GM18519 (cell line): ENCODE results near the gene ITSN1.

Experiments
- ATAC-seq: cut with Tn5 transposase; IDR thresholded peaks from one replicate; pipeline ENCODE4 v1.9.1; 2021; ENCODE audit warnings: mild to moderate bottlenecking, moderate library complexity; ENCODE audit not compliant: unreplicated experiment, low FRiP score

ITSN1 gene

DNA sequence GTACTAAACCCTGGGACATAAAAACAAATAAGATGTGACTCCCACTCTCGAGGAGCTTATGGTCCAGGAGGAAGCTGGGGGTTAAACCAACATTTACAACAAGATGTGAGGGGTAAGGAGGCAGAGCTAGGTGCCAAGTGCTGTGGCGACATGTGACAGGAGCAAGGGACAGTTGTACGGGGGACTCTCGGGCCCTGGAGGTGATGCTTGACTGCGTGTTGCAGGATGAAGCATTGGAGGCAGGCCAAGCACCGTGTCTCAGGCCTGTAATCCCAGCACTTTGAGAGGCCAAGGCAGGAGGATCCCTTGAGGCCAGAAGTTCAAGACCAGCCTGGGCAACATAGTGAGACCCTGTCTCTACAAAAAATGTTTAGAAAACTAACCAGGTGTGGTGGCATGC lies 236.5 kb downstream of the ITSN1 start:
- ATAC-seq: no peak

GRCh38 chr21:33880626-33881025 lies 238.3 kb downstream of the ITSN1 start:
- no peak for ATAC-seq

DNA sequence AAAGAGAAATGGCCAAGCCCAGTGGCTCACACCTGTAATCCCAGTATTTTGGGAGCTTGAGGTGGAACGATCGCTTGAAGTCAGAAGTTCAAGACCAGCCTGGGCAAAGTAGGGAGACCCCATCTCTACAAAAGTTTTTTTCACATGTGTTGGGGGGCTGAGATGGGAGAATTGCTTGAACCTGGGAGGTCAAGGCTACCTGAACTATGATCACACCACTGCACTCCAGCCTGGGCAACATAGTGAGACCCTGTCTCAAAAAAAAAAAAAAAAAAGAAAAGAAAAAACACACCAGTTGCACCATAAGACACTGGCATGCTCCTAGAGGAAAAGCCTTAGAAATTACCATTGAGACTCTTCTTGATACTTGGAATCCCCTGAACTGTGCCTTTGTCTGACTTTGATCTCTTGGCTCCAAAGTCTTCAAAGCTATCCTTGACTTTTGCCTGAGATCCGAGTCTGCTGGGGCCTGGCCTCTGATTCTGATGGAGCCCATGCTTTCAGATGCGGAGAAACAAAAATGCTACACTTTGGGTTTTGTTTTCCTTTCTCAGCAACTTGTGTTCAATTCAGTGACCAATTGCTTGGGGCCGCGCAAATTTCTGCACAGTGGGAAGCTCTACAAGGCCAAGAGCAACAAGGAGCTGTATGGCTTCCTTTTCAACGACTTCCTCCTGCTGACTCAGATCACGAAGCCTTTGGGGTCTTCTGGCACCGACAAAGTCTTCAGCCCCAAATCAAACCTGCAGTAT lies 239.6 kb downstream of the ITSN1 start:
- ATAC-seq: no peak

DNA sequence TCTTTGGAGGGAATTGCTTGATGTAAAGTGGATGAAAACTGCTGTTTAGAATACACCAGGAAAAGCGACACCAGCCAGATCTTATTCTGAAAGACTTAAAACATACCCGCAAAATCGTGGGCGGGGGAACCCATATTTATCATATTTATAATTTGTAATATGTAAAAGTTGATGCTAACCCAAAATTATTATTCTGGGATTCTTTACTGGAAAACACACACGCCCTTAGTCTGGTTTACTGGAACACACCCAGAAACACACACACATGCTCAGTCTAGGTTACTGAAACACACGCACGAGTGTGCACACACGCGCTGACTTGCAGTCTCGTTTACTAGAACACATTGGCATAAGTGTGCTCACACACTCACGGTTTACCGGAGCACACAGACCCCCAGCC lies 240.8 kb downstream of the ITSN1 start:
- ATAC-seq: no peak

GRCh38 chr21:33884376-33885171 lies 242.3 kb downstream of the ITSN1 start:
- no peak for ATAC-seq

- ATAC-seq: no peak
Observed at GRCh38 chr21:33885172-33885514, 242.8 kb downstream of the ITSN1 start.

DNA sequence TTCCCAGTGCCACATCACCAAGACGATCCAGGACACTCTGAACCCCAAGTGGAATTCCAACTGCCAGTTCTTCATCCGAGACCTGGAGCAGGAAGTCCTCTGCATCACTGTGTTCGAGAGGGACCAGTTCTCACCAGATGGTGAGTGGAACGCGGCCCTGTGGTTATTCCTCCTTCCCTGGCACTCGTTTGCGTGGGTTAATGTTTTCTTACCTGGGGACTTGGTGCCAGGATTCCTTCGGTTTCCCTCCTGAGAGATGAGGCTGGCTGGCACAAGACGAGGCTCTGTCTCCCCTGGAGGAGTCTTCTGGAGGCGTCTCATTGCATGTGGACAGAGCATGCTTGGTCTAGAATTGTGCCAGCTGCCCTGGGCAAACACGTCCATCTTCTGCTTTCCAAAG lies 244.0 kb downstream of the ITSN1 start:
- no peak for ATAC-seq

- no peak for ATAC-seq
Observed at GRCh38 chr21:33890187-33890586, 247.9 kb downstream of the ITSN1 start.

GRCh38 chr21:33892853-33893252 lies 250.6 kb downstream of the ITSN1 start:
- no peak for ATAC-seq

DNA sequence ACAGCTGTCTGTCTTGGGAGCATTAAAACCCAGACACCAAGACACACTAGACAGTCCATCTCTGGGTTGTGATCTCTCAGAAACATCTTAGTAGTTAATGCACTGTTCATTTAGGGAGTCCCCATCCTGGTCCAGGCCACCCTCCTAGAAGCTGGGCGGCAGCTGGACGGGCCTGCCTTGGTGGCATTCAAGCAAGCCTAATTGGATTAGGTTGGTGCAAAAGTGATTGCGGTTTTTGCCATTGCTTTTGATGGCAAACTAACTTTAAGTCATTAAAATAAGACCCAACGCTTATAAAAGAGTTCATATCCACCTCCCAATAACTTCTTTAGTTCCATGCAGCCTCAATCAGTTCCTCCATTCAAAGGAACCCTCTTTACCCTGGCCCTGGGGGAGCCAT lies 251.6 kb downstream of the ITSN1 start:
- ATAC-seq: no peak

DNA sequence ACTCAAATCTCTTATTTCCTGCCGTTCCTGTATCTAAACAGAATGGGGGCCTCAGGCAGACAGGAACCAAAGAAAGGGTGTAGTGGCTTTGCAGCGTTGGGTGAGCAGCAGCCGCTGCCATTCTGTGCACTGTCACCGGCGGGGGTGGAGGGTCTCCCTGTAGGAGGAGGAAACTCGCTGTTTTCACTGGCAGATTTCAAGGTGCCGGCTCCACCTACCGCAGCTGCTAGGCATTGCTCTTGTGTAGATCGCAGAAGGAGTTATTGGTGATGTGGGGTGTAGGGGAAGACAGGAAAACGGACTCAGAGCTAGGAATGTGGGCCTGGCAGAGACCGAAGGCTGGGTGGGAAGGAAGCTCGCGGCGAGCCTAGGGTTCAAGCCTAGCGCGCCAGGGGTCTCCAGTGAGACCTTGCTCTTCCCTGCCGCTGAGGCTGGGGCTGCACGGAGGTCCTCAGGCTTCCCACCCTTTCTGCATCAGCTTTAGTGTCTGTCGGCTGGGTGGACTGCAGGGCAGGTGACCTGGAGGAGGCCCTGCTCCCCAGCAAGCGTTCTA lies 252.5 kb downstream of the ITSN1 start:
- no peak for ATAC-seq

- ATAC-seq: no peak
Observed at GRCh38 chr21:33895356-33895755, 253.1 kb downstream of the ITSN1 start.

- ATAC-seq: no peak
Observed at GRCh38 chr21:33896691-33897090, 254.4 kb downstream of the ITSN1 start.

GRCh38 chr21:33897098-33897497 lies 254.8 kb downstream of the ITSN1 start:
- ATAC-seq: no peak

DNA sequence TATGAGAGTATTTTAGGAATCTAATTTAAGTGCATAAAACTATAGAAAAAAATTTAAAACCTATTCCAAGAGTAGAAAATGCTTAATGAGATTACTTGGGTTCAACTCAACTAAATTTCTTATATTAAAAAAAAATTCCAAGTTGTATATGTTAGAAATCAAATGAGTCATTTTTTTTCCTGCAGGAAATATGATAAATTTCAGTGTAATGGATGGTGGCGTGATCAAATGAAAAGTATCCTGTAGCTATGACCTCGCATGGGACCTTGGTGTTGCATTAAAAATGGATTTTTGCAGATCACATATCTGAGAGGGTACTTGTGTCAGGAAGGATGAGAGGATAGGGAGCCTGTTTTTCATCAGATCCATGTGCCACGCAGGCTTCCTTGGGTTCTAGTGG lies 255.4 kb downstream of the ITSN1 start:
- ATAC-seq: no peak

DNA sequence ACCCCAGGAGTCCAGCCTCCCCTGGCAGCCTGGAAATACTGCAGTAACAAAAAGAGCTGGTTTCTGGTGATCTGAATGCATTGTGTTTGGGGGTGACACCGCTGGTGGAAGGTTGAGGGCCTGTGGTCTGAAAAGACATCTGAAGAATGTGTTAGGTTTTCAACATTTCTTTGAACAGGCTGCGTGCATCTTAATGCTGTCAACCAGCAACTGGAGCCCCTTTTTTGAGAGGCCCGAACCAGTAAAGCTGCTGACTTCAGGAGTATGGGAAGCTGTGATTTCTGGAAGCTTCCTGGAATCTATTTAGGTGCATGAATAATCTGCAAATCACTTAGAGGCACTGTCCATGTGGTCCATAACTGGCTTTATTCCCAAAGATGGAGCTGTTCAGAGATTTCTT lies 256.3 kb downstream of the ITSN1 start:
- no peak for ATAC-seq

GRCh38 chr21:33899199-33899598 lies 256.9 kb downstream of the ITSN1 start:
- no peak for ATAC-seq

DNA sequence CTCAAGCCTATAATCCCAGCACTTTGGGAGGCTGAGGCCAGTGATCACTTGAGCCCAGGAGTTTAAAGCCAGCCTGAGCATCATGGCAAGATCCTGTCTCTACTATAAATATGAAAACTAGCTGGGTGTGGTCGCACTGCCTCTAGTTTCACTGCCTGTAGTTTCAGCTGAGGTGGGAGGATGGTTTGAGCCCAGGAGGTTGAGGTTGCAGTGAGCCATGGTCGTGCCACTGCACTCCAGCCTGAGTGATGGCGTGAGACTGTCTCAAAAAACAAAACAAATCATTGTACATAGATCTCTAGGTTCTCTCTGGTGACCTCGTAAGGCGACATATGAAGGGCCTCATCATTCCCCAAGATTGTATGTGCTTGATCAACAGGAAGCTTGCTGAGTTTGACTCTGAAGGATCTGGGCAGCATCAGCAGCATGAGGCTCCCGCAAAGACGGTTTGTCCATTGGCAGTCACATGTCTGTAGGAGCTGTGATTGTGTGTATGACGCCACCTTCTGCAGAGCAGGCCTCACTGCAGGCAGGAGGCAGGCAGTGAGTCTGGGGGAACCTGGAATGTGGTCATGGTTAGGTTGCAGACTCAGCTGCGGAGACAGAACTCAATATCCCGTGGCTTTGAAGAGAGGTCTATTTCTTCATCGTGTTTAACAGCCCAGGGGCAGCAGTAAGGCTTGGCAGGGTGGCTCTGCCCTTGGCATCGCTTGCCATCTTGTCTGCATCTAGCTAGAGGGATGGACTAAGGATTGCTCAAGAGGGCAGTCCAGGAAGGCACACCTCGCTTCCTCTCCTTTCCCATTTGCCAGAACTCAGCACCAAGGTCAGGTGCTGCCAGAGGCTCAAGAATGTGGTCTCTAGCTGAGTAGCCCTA lies 259.3 kb downstream of the ITSN1 start:
- ATAC-seq: no peak

DNA sequence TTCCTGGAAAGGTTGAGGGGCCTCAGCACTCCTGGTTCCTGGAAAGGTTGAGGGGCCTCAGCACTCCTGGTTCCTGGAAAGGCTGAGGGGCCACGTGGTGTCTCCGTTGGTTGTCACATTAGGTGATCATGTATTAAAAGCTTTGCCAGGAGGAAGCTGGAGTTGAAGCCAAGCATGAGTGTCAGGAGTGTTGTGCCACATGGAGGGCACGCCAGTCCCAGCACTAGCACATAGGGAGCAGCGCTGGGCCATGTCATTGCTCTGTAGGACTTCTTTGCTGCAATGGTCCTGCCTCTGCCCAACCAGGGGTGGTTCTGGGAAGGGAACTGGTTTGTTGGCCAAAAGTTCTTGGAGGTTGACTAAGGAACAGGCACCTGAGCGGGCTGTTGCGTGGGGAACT lies 260.0 kb downstream of the ITSN1 start:
- ATAC-seq: no peak

- ATAC-seq: no peak
Observed at GRCh38 chr21:33904041-33904440, 261.7 kb downstream of the ITSN1 start.

DNA sequence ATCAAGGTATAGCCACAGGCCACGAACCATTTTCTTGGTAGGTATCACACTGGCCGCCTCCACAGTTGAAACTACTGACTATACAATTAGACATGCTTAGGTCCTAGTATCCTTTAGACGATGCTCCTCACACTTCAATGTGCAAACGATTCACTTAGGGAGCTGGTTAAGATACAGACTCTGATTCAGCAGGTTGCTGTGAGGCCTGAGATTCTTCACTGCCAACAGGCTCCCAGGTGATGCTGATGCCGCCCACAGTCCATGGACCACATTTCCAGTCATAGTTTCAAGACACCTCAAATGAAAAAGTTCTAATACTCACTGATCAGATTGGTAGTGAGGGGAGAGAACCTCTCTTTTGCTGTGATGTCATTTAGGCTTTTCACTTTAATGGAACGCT lies 266.5 kb downstream of the ITSN1 start:
- ATAC-seq: no peak
